GM08714 (cell line): ENCODE measurements around the gene AOPEP.

Experiments
- H3K4me3 ChIP-seq: fragments of 200-500 bp; sonication (Bioruptor generic); 2 replicates; pipeline ENCODE4 v1.5.1; 2014; ENCODE audit warnings: mild to moderate bottlenecking, low read length, inconsistent platforms
- ZNF274 ChIP-seq: IDR thresholded peaks from 2 replicates; pipeline ENCODE4 v1.6.1; 2012; ENCODE audit warnings: mild to moderate bottlenecking, low read depth, low read length

The AOPEP gene

GRCh38 chr9:94734054-94734754, 7.7 kb downstream of the AOPEP start:
- H3K4me3 ChIP-seq, result no peak overlapping the region
- TF ChIP-seq ZNF274, result no peak

GRCh38 chr9:94736759-94737158, 10.3 kb downstream of the AOPEP start:
- no peak for TF ChIP-seq ZNF274
- no peak overlapping the region for H3K4me3 ChIP-seq

- H3K4me3 ChIP-seq, result no peak overlapping the region
- no peak for TF ChIP-seq ZNF274
Measured at GRCh38 chr9:94740145-94740840, 13.8 kb downstream of the AOPEP start.

GRCh38 chr9:94741866-94742265, 15.4 kb downstream of the AOPEP start:
- H3K4me3 ChIP-seq, result no peak overlapping the region
- no peak for TF ChIP-seq ZNF274

GRCh38 chr9:94743035-94743954, 16.8 kb downstream of the AOPEP start:
- H3K4me3 ChIP-seq, result no peak overlapping the region
- TF ChIP-seq ZNF274, result no peak

GRCh38 chr9:94745806-94746540, 19.5 kb downstream of the AOPEP start:
- no peak for TF ChIP-seq ZNF274
- no peak overlapping the region for H3K4me3 ChIP-seq

- H3K4me3 ChIP-seq, result no peak overlapping the region
- TF ChIP-seq ZNF274, result no peak
Measured at GRCh38 chr9:94746541-94747370, 20.3 kb downstream of the AOPEP start.

GRCh38 chr9:94754976-94755475, 28.5 kb downstream of the AOPEP start:
- no peak for TF ChIP-seq ZNF274
- H3K4me3 ChIP-seq, result no peak overlapping the region

GRCh38 chr9:94757158-94757557, 30.7 kb downstream of the AOPEP start:
- no peak overlapping the region for H3K4me3 ChIP-seq
- no peak for TF ChIP-seq ZNF274

GRCh38 chr9:94758031-94758430, 31.5 kb downstream of the AOPEP start:
- no peak overlapping the region for H3K4me3 ChIP-seq
- no peak for TF ChIP-seq ZNF274

- TF ChIP-seq ZNF274, result no peak
- H3K4me3 ChIP-seq, result no peak overlapping the region
Measured at GRCh38 chr9:94758880-94759279, 32.4 kb downstream of the AOPEP start.

GRCh38 chr9:94760010-94760409, 33.5 kb downstream of the AOPEP start:
- TF ChIP-seq ZNF274, result no peak

GRCh38 chr9:94760660-94761059, 34.2 kb downstream of the AOPEP start:
- no peak for TF ChIP-seq ZNF274
- no peak overlapping the region for H3K4me3 ChIP-seq

More at GRCh38 chr9:94760010-94760409, 33.5 kb downstream of the AOPEP start:
- no peak overlapping the region for H3K4me3 ChIP-seq

GRCh38 chr9:94761481-94761880, 35.0 kb downstream of the AOPEP start:
- no peak overlapping the region for H3K4me3 ChIP-seq
- no peak for TF ChIP-seq ZNF274
